ENCODE results near the gene CHMP2B.

Gene CHMP2B, protein sequence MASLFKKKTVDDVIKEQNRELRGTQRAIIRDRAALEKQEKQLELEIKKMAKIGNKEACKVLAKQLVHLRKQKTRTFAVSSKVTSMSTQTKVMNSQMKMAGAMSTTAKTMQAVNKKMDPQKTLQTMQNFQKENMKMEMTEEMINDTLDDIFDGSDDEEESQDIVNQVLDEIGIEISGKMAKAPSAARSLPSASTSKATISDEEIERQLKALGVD

DNA sequence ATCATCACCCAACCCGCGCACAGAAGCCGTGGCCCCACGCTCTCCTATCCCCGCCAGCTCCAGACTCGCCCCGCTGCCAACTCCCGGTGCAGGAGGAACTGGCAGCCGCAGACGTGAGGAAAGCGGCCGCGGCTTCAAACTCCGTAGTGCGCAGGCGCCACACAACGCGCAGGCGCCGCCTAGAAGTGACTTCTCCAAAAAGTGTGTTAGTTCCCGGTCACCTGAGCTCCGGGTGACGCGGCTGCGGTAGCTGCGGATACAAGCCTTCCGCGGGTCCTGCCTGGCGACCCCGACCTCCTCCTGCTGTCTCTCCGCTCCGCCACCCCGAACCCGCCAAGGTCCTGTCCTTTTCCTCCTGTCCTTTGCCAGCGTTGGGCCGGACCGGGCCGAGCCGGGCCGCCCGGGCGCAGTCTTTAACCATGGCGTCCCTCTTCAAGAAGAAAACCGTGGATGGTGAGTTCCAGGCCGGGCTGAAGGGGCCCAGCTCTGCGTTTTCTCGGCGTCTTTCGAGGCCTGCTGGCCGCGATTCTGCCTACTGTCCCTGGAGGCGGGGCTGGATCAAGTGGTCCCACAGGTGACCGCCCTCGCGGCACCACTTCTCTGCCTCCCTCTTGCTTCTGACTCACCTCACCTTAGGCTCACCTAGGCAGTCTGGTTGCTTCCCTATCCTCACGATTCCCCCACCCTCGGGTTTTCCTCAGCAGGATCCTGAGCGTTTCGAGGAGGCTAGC, at the start of gene CHMP2B:
Gene CHMP2B, plus strand, starts transcription at position 206 of the 731 bp plus-strand sequence. Its CDS starts 214 bp downstream, at position 420.
- in situ Hi-C loops (cut with MboI; ENCODE audit: low sequenced_read_pairs, unreplicated experiment) = no loop called here
- DNase-seq (ENCODE audit: low spot score) = peak; percentile 92
- TF ChIP-seq, protein P1, sequence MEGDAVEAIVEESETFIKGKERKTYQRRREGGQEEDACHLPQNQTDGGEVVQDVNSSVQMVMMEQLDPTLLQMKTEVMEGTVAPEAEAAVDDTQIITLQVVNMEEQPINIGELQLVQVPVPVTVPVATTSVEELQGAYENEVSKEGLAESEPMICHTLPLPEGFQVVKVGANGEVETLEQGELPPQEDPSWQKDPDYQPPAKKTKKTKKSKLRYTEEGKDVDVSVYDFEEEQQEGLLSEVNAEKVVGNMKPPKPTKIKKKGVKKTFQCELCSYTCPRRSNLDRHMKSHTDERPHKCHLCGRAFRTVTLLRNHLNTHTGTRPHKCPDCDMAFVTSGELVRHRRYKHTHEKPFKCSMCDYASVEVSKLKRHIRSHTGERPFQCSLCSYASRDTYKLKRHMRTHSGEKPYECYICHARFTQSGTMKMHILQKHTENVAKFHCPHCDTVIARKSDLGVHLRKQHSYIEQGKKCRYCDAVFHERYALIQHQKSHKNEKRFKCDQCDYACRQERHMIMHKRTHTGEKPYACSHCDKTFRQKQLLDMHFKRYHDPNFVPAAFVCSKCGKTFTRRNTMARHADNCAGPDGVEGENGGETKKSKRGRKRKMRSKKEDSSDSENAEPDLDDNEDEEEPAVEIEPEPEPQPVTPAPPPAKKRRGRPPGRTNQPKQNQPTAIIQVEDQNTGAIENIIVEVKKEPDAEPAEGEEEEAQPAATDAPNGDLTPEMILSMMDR (IDR thresholded peaks at IDR 0.05; ENCODE audit: borderline replicate concordance, control extremely low read depth, extremely low read depth, insufficient read depth, missing control alignments) = no peak

DNA sequence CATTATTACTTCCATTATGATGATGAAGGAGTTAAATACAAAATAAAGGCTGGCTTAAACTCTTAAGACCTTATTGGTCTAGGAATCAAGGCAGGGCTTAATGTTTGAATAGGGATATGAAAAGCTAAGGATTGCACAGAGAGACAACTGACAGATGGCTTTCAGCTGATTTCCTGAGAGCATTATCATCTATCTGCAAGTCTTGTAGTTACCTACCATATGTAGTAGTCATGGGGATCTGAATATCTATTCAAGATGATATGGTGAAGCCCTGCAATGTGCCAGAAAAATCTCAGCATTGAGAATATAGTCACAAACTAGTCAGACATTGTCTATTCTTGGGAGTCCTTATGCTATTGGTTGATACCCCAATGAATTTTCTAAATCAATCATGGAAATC, 47.5 kb upstream of the CHMP2B start:
- DNase-seq (ENCODE audit: low spot score) = no peak
- in situ Hi-C loops (cut with MboI; ENCODE audit: low sequenced_read_pairs, unreplicated experiment) = no loop called here

DNA sequence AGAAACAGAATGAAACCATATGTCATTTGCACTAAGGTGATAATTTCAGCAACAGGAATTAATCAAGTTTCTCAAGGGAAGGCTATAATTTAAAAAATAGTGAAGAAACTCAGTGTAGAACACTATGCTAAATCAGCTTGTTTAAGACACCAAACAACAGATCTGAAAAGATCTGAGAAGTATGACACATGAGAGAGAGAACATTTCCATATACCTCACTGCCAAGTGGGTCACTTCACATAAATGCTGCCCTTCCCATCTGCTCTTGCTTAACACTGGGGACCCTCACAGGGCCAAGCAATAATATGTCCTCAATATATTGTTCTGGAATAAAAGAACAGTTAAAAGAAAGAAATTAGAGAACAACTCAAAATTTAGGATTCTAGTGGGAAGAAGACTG, 45.6 kb upstream of the CHMP2B start:
- TF ChIP-seq, protein P1 (IDR thresholded peaks at IDR 0.05; ENCODE audit: borderline replicate concordance, control extremely low read depth, extremely low read depth, insufficient read depth, missing control alignments) = no peak
- in situ Hi-C loops (cut with MboI; ENCODE audit: low sequenced_read_pairs, unreplicated experiment) = no loop called here

More for the DNA sequence above, 47.5 kb upstream of the CHMP2B start:
- TF ChIP-seq, protein P1 (IDR thresholded peaks at IDR 0.05; ENCODE audit: borderline replicate concordance, control extremely low read depth, extremely low read depth, insufficient read depth, missing control alignments) = no peak

DNA sequence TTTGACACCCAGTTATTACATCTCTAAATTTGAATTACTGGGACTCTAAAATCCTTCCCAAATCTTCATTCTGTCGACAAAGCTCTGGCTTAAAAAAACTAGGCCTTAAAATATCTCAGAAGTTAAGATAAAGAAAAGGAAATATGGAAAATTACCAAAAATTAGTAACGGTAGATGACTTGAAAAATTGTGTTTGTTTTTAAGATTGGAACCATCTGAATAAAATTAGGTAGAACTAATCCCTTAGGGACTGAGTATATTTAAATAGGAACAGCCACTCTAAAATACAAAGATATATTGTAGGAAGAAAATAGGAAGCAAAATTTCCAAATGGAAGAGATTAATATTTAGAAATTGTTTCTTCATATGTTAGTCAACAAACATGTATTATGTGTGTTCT, 45.1 kb upstream of the CHMP2B start:
- in situ Hi-C loops (cut with MboI; ENCODE audit: low sequenced_read_pairs, unreplicated experiment) = no loop called here
- TF ChIP-seq, protein P1 (IDR thresholded peaks at IDR 0.05; ENCODE audit: borderline replicate concordance, control extremely low read depth, extremely low read depth, insufficient read depth, missing control alignments) = no peak
- DNase-seq (ENCODE audit: low spot score) = no peak

More for the DNA sequence above, 45.6 kb upstream of the CHMP2B start:
- DNase-seq (ENCODE audit: low spot score) = no peak

DNA sequence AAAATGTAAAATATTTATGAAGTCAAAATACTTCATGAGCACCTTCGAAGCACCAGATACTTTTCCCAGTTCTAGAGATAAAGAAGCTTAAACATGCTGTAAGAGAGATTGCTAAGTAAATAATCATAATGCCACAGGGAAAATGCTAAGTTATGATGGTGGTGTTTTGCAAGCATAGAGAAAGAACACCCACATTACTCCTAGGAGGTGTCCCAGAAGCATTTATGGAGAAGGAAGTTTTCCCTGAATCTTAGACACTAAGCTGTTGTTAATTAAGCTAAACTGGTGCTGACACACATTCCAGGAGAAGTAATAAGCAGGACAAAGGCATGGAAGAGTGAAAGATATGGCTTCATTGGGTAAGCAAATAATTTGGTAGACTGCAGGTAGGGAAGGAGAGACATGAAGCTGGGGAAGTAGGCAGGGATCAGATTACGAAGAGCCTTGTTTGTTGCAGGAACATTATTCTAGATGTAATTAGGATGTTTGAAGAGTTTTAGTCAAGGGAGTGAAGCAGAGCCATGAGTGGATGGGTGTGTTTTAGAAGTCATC, 40.4 kb upstream of the CHMP2B start:
- no peak for DNase-seq (ENCODE audit: low spot score)
- TF ChIP-seq, protein P1 (IDR thresholded peaks at IDR 0.05; ENCODE audit: borderline replicate concordance, control extremely low read depth, extremely low read depth, insufficient read depth, missing control alignments) = no peak
- in situ Hi-C loops (cut with MboI; ENCODE audit: low sequenced_read_pairs, unreplicated experiment) = no loop called here

DNA sequence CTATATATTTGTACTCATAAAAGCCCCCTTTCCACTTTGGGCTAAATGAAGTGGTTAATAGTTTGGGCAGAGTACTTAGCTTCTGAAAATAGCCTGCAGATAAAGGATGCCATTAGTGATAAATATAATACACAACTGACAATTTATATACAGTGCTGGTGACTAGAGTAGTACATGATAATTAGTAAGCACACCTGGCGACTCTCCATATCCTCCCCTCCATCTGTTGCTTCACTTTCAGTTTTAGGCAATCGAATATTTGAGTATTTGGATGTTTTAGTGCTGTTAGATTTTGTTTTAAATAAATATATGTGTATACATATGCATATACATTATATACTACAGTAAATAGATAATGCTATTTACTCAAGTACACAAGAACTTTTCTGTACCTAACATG, 35.9 kb upstream of the CHMP2B start:
- TF ChIP-seq, protein P1 (IDR thresholded peaks at IDR 0.05; ENCODE audit: borderline replicate concordance, control extremely low read depth, extremely low read depth, insufficient read depth, missing control alignments) = no peak
- no peak for DNase-seq (ENCODE audit: low spot score)
- in situ Hi-C loops (cut with MboI; ENCODE audit: low sequenced_read_pairs, unreplicated experiment) = no loop called here
